Measurements from ENCODE around the gene ENTPD8. TPM values are rescaled to one million over a fixed set of nuclear protein-coding genes. Genes with fewer than 3 reads are reported as not detected.

ENTPD8 gene
- total and polyA plus RNA-seq, 2 donors (not counting 1 experiment from before 2014, with no cell fraction given) = not detected

GRCh38 chr9:137409515-137409914, 31.6 kb downstream of the ENTPD8 start:
- POLR2A ChIA-PET = no interaction called here
- intact Hi-C loops (cut with micrococcal nuclease) = no loop called here
- Mint-ChIP-seq H3K4me1 (peaks cover 17% of the 10 kb centered on the region), H3K27ac (no peak overlapping the region), H3K27me3 (no peaks in the 10 kb centered on the region), H3K4me3 (peak overlapping the region; percentile 19), H3K9me3 (ENCODE audit: insufficient read depth) (no peaks in the 10 kb centered on the region)
- Histone ChIP-seq H3K79me2 (ENCODE audit: control insufficient read depth, insufficient read depth, low read length) (peaks cover 19% of the 10 kb centered on the region), H3K9me3 (ENCODE audit: control extremely low read depth in 1 of 3, control insufficient read depth in 2 of 3, insufficient read depth in 1 of 3, low read length in 2 of 3) (peaks cover 0 to 2% (median 0%) of the 10 kb centered on the region in 3 donors), H4K20me1 (ENCODE audit: control insufficient read depth, insufficient read depth, low read length, poor library complexity, severe bottlenecking) (peaks cover 58% of the 10 kb centered on the region), H3K36me3 (replicated peaks in 1 of 2; ENCODE audit: control extremely low read depth in 1 of 2, control insufficient read depth in 1 of 2, extremely low read depth in 1 of 2, insufficient read depth in 2 of 2, low read length in 1 of 2) (no peaks in the 10 kb centered on the region), H3K27ac (ENCODE audit: low read length in 2 of 2) (no peak overlapping the region), H3K9ac (ENCODE audit: low read length) (no peak overlapping the region), H3K27me3 (replicated peaks in 1 of 4; ENCODE audit: control extremely low read depth in 1 of 4, control insufficient read depth in 3 of 4, insufficient read depth in 4 of 4, low read length in 3 of 4) (peaks cover 0 to 27% (median 10%) of the 10 kb centered on the region in 4 experiments), H3K4me2 (replicated peaks; ENCODE audit: low read depth, low read length, poor library complexity, severe bottlenecking) (no peak overlapping the region), H3K4me3 (ENCODE audit: control extremely low read depth in 1 of 5, extremely low read depth in 1 of 5, insufficient read depth in 1 of 5, low read depth in 2 of 5, low read length in 4 of 5) (no peak overlapping the region), H2AFZ (ENCODE audit: insufficient read depth, low read depth, low read length, poor library complexity, severe bottlenecking) (no peak overlapping the region), H3K4me1 (ENCODE audit: control insufficient read depth in 2 of 2, insufficient read depth in 2 of 2, low read length in 2 of 2) (peaks cover 18 to 32% of the 10 kb centered on the region in 2 donors)
- no peak for TF ChIP-seq CTCF (IDR thresholded peaks at IDR 0.05)
- no peak for TF ChIP-seq EZH2 (IDR thresholded peaks at IDR 0.05; ENCODE audit: borderline replicate concordance, insufficient read depth, low read depth, low read length, poor library complexity, severe bottlenecking)
- ATAC-seq (ENCODE audit: low read depth) (no peak), DNase-seq (no peak)
- CTCF ChIA-PET = interaction anchor here (2.5 kb wide), 1 partner anchor 107 kb away, joined by 7 read pairs; the partner anchor contains the start of gene NRARP
- 97% methylated on average over 11 of the region's 11 CpGs for WGBS (ENCODE audit: insufficient coverage)

- intact Hi-C loops (cut with micrococcal nuclease) = no loop called here
- CTCF ChIA-PET = interaction anchor here (0.5 to 2.5 kb wide), 3 partner anchors 14 to 286 kb away, joined by 3 to 7 read pairs (median 5); partner anchors contain the start of genes EXD3 and NRARP
- no peak overlapping the region for H3K4me3 ChIP-seq (ENCODE audit: control extremely low read depth in 1 of 5, extremely low read depth in 1 of 5, insufficient read depth in 1 of 5, low read depth in 2 of 5, low read length in 4 of 5)
- no peaks in the 10 kb centered on the region for H3K36me3 ChIP-seq (replicated peaks in 1 of 2; ENCODE audit: control extremely low read depth in 1 of 2, control insufficient read depth in 1 of 2, extremely low read depth in 1 of 2, insufficient read depth in 2 of 2, low read length in 1 of 2)
- peaks cover 15% of the 10 kb centered on the region for H3K4me1 Mint-ChIP-seq
- peaks cover 0 to 27% (median 10%) of the 10 kb centered on the region in 4 experiments for H3K27me3 ChIP-seq (replicated peaks in 1 of 4; ENCODE audit: control extremely low read depth in 1 of 4, control insufficient read depth in 3 of 4, insufficient read depth in 4 of 4, low read length in 3 of 4)
- DNase-seq (no peak), ATAC-seq (ENCODE audit: low read depth) (no peak)
- peaks cover 22% of the 10 kb centered on the region for H3K79me2 ChIP-seq (ENCODE audit: control insufficient read depth, insufficient read depth, low read length)
- H3K4me2 ChIP-seq (replicated peaks; ENCODE audit: low read depth, low read length, poor library complexity, severe bottlenecking) = no peak overlapping the region
- H3K27me3 Mint-ChIP-seq = no peaks in the 10 kb centered on the region
- POLR2A ChIA-PET = no interaction called here
- TF ChIP-seq CTCF (IDR thresholded peaks at IDR 0.05) (no peak), EZH2 (IDR thresholded peaks at IDR 0.05; ENCODE audit: borderline replicate concordance, insufficient read depth, low read depth, low read length, poor library complexity, severe bottlenecking) (no peak)
- no peaks in the 10 kb centered on the region for H3K9me3 Mint-ChIP-seq (ENCODE audit: insufficient read depth)
- no peak overlapping the region for H3K27ac ChIP-seq (ENCODE audit: low read length in 2 of 2)
- no peak overlapping the region for H3K9ac ChIP-seq (ENCODE audit: low read length)
- H4K20me1 ChIP-seq (ENCODE audit: control insufficient read depth, insufficient read depth, low read length, poor library complexity, severe bottlenecking) = peaks cover 54% of the 10 kb centered on the region
- H3K4me3 Mint-ChIP-seq = no peak overlapping the region
- H3K9me3 ChIP-seq (ENCODE audit: control extremely low read depth in 1 of 3, control insufficient read depth in 2 of 3, insufficient read depth in 1 of 3, low read length in 2 of 3) = peaks cover 0 to 2% (median 0%) of the 10 kb centered on the region in 3 donors
- no peak overlapping the region for H2AFZ ChIP-seq (ENCODE audit: insufficient read depth, low read depth, low read length, poor library complexity, severe bottlenecking)
- WGBS (ENCODE audit: insufficient coverage) = 98% methylated on average over 18 of the region's 24 CpGs
- no peak overlapping the region for H3K27ac Mint-ChIP-seq
- H3K4me1 ChIP-seq (ENCODE audit: control insufficient read depth in 2 of 2, insufficient read depth in 2 of 2, low read length in 2 of 2) = peaks cover 18 to 32% of the 10 kb centered on the region in 2 donors
These were observed 32.3 kb downstream of the ENTPD8 start for GRCh38 chr9:137408651-137409405.

All from B cell (primary cell).